ENCODE results near the gene IGSF3. TPM values are rescaled to one million over a fixed set of nuclear protein-coding genes. Genes with fewer than 3 reads are reported as not detected.

IGSF3 gene
- total and polyA plus RNA-seq, 2 donors (not counting 1 experiment from before 2014, with no cell fraction given) = under 0.01 to 0.02 TPM

DNA sequence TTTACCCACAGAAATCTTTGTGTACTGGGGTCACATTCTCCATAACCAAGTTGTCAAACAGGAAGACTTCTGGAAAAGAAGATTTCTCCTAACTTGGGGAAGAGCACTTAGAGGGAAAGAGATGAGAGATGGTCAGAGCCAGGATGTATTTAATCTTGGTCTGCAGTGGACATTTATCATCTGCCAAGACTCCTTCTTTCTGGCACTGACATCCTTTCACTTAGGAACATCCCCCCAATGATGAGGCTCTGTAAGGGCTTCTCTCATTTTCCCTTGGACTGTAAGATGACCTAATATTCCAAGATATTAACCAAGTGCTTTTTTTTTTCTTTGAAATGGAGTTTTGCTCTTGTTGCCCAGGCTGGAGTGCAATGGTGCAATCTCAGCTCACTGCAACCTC, 39.3 kb upstream of the IGSF3 start:
- Histone ChIP-seq H3K4me2 (ENCODE audit: extremely low read depth, insufficient read depth, low read length) (no peak overlapping the region), H3K9ac (ENCODE audit: insufficient read depth, low read length) (no peak overlapping the region), H3K4me1 (ENCODE audit: control insufficient read depth, extremely low read depth, insufficient read depth, low read length) (no peaks in the 10 kb centered on the region), H3K4me3 (replicated peaks in 1 of 4; ENCODE audit: control extremely low read depth in 1 of 4, insufficient read depth in 1 of 4, low read depth in 3 of 4, low read length in 4 of 4) (no peak overlapping the region), H4K20me1 (ENCODE audit: control insufficient read depth, extremely low read depth, insufficient read depth, low read length) (no peaks in the 10 kb centered on the region), H3K79me2 (ENCODE audit: control insufficient read depth, insufficient read depth, low read length) (no peaks in the 10 kb centered on the region), H3K27me3 (ENCODE audit: control insufficient read depth, insufficient read depth, low read length) (no peaks in the 10 kb centered on the region), H2AFZ (ENCODE audit: low read length) (no peak overlapping the region), H3K36me3 (ENCODE audit: control insufficient read depth, insufficient read depth, low read length) (no peaks in the 10 kb centered on the region), H3K27ac (ENCODE audit: insufficient read depth, low read length) (no peak overlapping the region), H3K9me3 (ENCODE audit: control insufficient read depth, insufficient read depth, low read depth, low read length) (no peaks in the 10 kb centered on the region)
- TF ChIP-seq, protein P1, sequence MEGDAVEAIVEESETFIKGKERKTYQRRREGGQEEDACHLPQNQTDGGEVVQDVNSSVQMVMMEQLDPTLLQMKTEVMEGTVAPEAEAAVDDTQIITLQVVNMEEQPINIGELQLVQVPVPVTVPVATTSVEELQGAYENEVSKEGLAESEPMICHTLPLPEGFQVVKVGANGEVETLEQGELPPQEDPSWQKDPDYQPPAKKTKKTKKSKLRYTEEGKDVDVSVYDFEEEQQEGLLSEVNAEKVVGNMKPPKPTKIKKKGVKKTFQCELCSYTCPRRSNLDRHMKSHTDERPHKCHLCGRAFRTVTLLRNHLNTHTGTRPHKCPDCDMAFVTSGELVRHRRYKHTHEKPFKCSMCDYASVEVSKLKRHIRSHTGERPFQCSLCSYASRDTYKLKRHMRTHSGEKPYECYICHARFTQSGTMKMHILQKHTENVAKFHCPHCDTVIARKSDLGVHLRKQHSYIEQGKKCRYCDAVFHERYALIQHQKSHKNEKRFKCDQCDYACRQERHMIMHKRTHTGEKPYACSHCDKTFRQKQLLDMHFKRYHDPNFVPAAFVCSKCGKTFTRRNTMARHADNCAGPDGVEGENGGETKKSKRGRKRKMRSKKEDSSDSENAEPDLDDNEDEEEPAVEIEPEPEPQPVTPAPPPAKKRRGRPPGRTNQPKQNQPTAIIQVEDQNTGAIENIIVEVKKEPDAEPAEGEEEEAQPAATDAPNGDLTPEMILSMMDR (conservative IDR thresholded peaks at IDR 0.05 in 1 of 2, IDR thresholded peaks at IDR 0.05 in 1 of 2; ENCODE audit: low read depth in 1 of 2, low read length in 2 of 2) = no peak
- no peak for TF ChIP-seq EZH2 (IDR thresholded peaks at IDR 0.05; ENCODE audit: low read length, missing control alignments)
- no peak for DNase-seq (ENCODE audit: low read depth in 2 of 2)

GRCh38 chr1:116706123-116706522, 38.6 kb upstream of the IGSF3 start:
- Histone ChIP-seq H3K9me3 (ENCODE audit: control insufficient read depth, insufficient read depth, low read depth, low read length) (no peaks in the 10 kb centered on the region), H3K4me3 (replicated peaks in 1 of 4; ENCODE audit: control extremely low read depth in 1 of 4, insufficient read depth in 1 of 4, low read depth in 3 of 4, low read length in 4 of 4) (no peak overlapping the region), H3K4me1 (ENCODE audit: control insufficient read depth, extremely low read depth, insufficient read depth, low read length) (no peaks in the 10 kb centered on the region), H3K27me3 (ENCODE audit: control insufficient read depth, insufficient read depth, low read length) (no peaks in the 10 kb centered on the region), H3K9ac (ENCODE audit: insufficient read depth, low read length) (no peak overlapping the region), H3K4me2 (ENCODE audit: extremely low read depth, insufficient read depth, low read length) (no peak overlapping the region), H4K20me1 (ENCODE audit: control insufficient read depth, extremely low read depth, insufficient read depth, low read length) (no peaks in the 10 kb centered on the region), H2AFZ (ENCODE audit: low read length) (no peak overlapping the region), H3K79me2 (ENCODE audit: control insufficient read depth, insufficient read depth, low read length) (no peaks in the 10 kb centered on the region), H3K36me3 (ENCODE audit: control insufficient read depth, insufficient read depth, low read length) (no peaks in the 10 kb centered on the region), H3K27ac (ENCODE audit: insufficient read depth, low read length) (no peak overlapping the region)
- TF ChIP-seq, protein P1 (conservative IDR thresholded peaks at IDR 0.05 in 1 of 2, IDR thresholded peaks at IDR 0.05 in 1 of 2; ENCODE audit: low read depth in 1 of 2, low read length in 2 of 2) = no peak
- no peak for TF ChIP-seq EZH2 (IDR thresholded peaks at IDR 0.05; ENCODE audit: low read length, missing control alignments)
- no peak for DNase-seq (ENCODE audit: low read depth in 2 of 2)

DNA sequence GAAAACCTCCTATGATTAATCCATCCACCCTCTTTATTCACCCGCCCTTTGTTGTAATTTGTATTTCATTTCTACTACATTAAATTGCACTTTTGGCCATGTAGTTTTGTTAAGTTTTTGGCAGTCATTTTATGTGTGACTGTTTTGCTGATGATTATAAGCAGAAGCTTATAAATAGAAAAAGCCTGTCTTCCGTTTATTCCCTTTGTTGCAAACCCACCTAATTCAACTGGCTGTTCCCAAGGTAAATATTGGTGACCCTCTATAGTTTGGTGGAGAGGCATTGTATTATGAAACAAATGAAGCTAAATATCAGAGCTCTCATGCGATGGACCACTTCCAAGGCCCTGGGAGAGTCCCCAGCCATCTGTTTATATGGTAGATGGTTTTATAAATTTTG, 36.7 kb upstream of the IGSF3 start:
- no peak overlapping the region for H3K27ac ChIP-seq (ENCODE audit: insufficient read depth, low read length)
- H3K4me1 ChIP-seq (ENCODE audit: control insufficient read depth, extremely low read depth, insufficient read depth, low read length) = no peaks in the 10 kb centered on the region
- no peaks in the 10 kb centered on the region for H3K27me3 ChIP-seq (ENCODE audit: control insufficient read depth, insufficient read depth, low read length)
- no peak overlapping the region for H3K9ac ChIP-seq (ENCODE audit: insufficient read depth, low read length)
- no peak for DNase-seq (ENCODE audit: low read depth in 2 of 2)
- H2AFZ ChIP-seq (ENCODE audit: low read length) = no peak overlapping the region
- H3K9me3 ChIP-seq (ENCODE audit: control insufficient read depth, insufficient read depth, low read depth, low read length) = no peaks in the 10 kb centered on the region
- no peak for TF ChIP-seq EZH2 (IDR thresholded peaks at IDR 0.05; ENCODE audit: low read length, missing control alignments)
- TF ChIP-seq, protein P1 (conservative IDR thresholded peaks at IDR 0.05 in 1 of 2, IDR thresholded peaks at IDR 0.05 in 1 of 2; ENCODE audit: low read depth in 1 of 2, low read length in 2 of 2) = no peak
- H3K4me2 ChIP-seq (ENCODE audit: extremely low read depth, insufficient read depth, low read length) = no peak overlapping the region
- no peaks in the 10 kb centered on the region for H3K79me2 ChIP-seq (ENCODE audit: control insufficient read depth, insufficient read depth, low read length)
- H3K36me3 ChIP-seq (ENCODE audit: control insufficient read depth, insufficient read depth, low read length) = no peaks in the 10 kb centered on the region
- H4K20me1 ChIP-seq (ENCODE audit: control insufficient read depth, extremely low read depth, insufficient read depth, low read length) = no peaks in the 10 kb centered on the region
- H3K4me3 ChIP-seq (replicated peaks in 1 of 4; ENCODE audit: control extremely low read depth in 1 of 4, insufficient read depth in 1 of 4, low read depth in 3 of 4, low read length in 4 of 4) = no peak overlapping the region
